Measurements from ENCODE around the gene AMT. TPM values are rescaled to one million over a fixed set of nuclear protein-coding genes. Genes with fewer than 3 reads are reported as not detected.
A peak's percentile ranks its signal among the peaks of the same experiment; 100 is the strongest.

The AMT gene
- total and polyA plus RNA-seq, 2 of the 13 experiments (the other 11 are each of a cell fraction or from before 2014, with no cell fraction given) = 35.3 to 59.0 TPM

GRCh38 chr3:49410846-49411534, 11.3 kb downstream of the AMT start (continued):
- 0 out of 2 replicates have a peak, but pooled peaks have one; percentile 59 for TF ChIP-seq SSRP1 (CRISPR knock-in tag; IDR thresholded peaks at IDR 0.05)
- no peak for TF ChIP-seq USF2 (IDR thresholded peaks at IDR 0.05; ENCODE audit: low read depth, low read length)
- no peak for TF ChIP-seq USF2 (CRISPR knock-in tag; IDR thresholded peaks at IDR 0.05; ENCODE audit: borderline replicate concordance)
- no peak for TF ChIP-seq ZNF484 (CRISPR knock-in tag; IDR thresholded peaks at IDR 0.05; ENCODE audit: borderline replicate concordance, low read depth)
- TF ChIP-seq RBM39 (IDR thresholded peaks at IDR 0.05; ENCODE audit: low read depth, low read length, poor library complexity, severe bottlenecking) = peak; percentile 42
- TF ChIP-seq ASH2L (IDR thresholded peaks at IDR 0.05; ENCODE audit: insufficient read length, low read depth, low read length) = peak; percentile 78
- peak; percentile 51; the same call in 1 of the 2 replicates for TF ChIP-seq ZNF878 (CRISPR knock-in tag; IDR thresholded peaks at IDR 0.05)
- no peak for TF ChIP-seq MED8 (CRISPR knock-in tag; IDR thresholded peaks at IDR 0.05; ENCODE audit: insufficient replicate concordance)
- no peak for TF ChIP-seq ZNF160 (CRISPR knock-in tag; IDR thresholded peaks at IDR 0.05)
- TF ChIP-seq ZNF547 (CRISPR knock-in tag; IDR thresholded peaks at IDR 0.05) = no peak
- no peak for TF ChIP-seq ATAD3A (CRISPR knock-in tag; IDR thresholded peaks at IDR 0.05)
- TF ChIP-seq KAT7 (CRISPR knock-in tag; IDR thresholded peaks at IDR 0.05; ENCODE audit: borderline replicate concordance) = 0 out of 2 replicates have a peak, but pooled peaks have one; percentile 27
- no peak for TF ChIP-seq ZNF574 (CRISPR knock-in tag; IDR thresholded peaks at IDR 0.05)
- peak; percentile 54; the same call in 1 of the 2 replicates for TF ChIP-seq FLYWCH1 (CRISPR knock-in tag; IDR thresholded peaks at IDR 0.05)
- no peak for TF ChIP-seq CSRNP1 (CRISPR knock-in tag; IDR thresholded peaks at IDR 0.05)
- TF ChIP-seq FOXK1 (CRISPR knock-in tag; IDR thresholded peaks at IDR 0.05; ENCODE audit: borderline replicate concordance, low read depth) = no peak

Data from HepG2 (cell line).